K562 (cell line): ENCODE results near the gene PLEKHG4B. TPM values are rescaled to one million over a fixed set of nuclear protein-coding genes. Genes with fewer than 3 reads are reported as not detected.
A peak's percentile ranks its signal among the peaks of the same experiment; 100 is the strongest.

ENCODE experiments used
- ATAC-seq: fragments of 200-7000 bp; cut with Tn5 transposase; 3 replicates; pipeline ENCODE4 v1.9.1; 2020; ENCODE audit warnings: moderate library complexity
- BruUV-seq: library from RNA; stranded (reverse); fragments of 400-500 nt; replicated peaks from 2 replicates; lab custom pipeline; 2021; lab: Mats Ljungman, UMichigan
- CTCF ChIA-PET: fragments of 300-600 bp; formaldehyde crosslinking; extraction: SDS; loops from one replicate; lab custom pipeline; 2021; ENCODE audit warnings: low intra/inter-chr PET ratio; lab: Yijun Ruan, JAX
- POLR2A ChIA-PET: fragments of 300-600, 350-650 bp; sonication (Branson Sonifier 250); formaldehyde crosslinking; extraction: SDS; loops from one replicate; lab custom pipeline; 2021; ENCODE audit warnings: antibody characterized with exemption, inconsistent platforms; lab: Yijun Ruan, JAX
- DNase-seq, 4 experiments: peaks; one replicate each; pipeline versions ENCODE4 v3.0.0 to v3.0.0-alpha.2; 2011 to 2018; ENCODE audit warnings: low spot score in 3 of 4, mixed read lengths in 3 of 4; ENCODE audit errors: extremely low read depth in 1 of 4
- FAIRE-seq: peaks from 2 replicates; lab custom pipeline; 2011; peaks lifted over from hg19 to GRCh38; lab: Jason Lieb, UNC
- H2AFZ ChIP-seq: 2 replicates; pipeline ENCODE4 v1.6.0; 2011; ENCODE audit warnings: low read depth, low read length, control low read depth, inconsistent platforms
- H3K27ac ChIP-seq: fragments of 200-600 bp; 3 replicates; pipeline ENCODE4 v1.8.0; 2011; ENCODE audit warnings: low read depth, mild to moderate bottlenecking, control low read depth, inconsistent platforms, low read length, moderate library complexity, mixed read lengths; ENCODE audit errors: extremely low read depth
- H3K27me3 ChIP-seq, 2 experiments: fragments of 300-600 bp in 1 of 2; 2 replicates in 1 of 2; 3 replicates in 1 of 2; pipeline versions ENCODE4 v1.6.0 to v1.8.0; 2011; ENCODE audit warnings: inconsistent platforms in 2 of 2, low read length in 2 of 2, mild to moderate bottlenecking in 1 of 2, mixed read lengths in 1 of 2, moderate library complexity in 1 of 2; ENCODE audit not compliant: control insufficient read depth in 2 of 2, insufficient read depth in 2 of 2
- H3K36me3 ChIP-seq: fragments of 300-600 bp; 3 replicates; pipeline ENCODE4 v1.8.0; 2011; ENCODE audit warnings: mild to moderate bottlenecking, low read length, inconsistent platforms; ENCODE audit not compliant: control insufficient read depth, insufficient read depth
- H3K4me1 ChIP-seq, 2 experiments: fragments of 200-600 bp in 1 of 2; replicated peaks in 1 of 2; 2 replicates in 1 of 2; 3 replicates in 1 of 2; pipeline versions ENCODE4 v1.5.1 to v1.8.0; 2011; ENCODE audit warnings: inconsistent platforms in 2 of 2, low read length in 2 of 2, mild to moderate bottlenecking in 1 of 2, mixed read lengths in 1 of 2, moderate library complexity in 1 of 2; ENCODE audit not compliant: control insufficient read depth in 2 of 2, insufficient read depth in 2 of 2
- H3K4me2 ChIP-seq: 2 replicates; pipeline ENCODE4 v1.6.1; 2011; ENCODE audit warnings: low read length, control low read depth, inconsistent platforms, mixed read lengths; ENCODE audit not compliant: insufficient read depth
- H3K4me3 ChIP-seq: fragments of 200-600 bp; sonication (generic), shearing (Covaris generic); 2 replicates; pipeline ENCODE4 v1.5.1; 2016; ENCODE audit warnings: control low read depth, inconsistent platforms
- H3K79me2 ChIP-seq: fragments of 200-600 bp; 3 replicates; pipeline ENCODE4 v1.8.0; 2011; ENCODE audit warnings: low read length, inconsistent platforms; ENCODE audit not compliant: control insufficient read depth, insufficient read depth
- H3K9ac ChIP-seq, 2 experiments: 2 replicates each; pipeline versions ENCODE4 v1.6.0 to v1.6.1; 2011; ENCODE audit warnings: low read depth in 2 of 2, low read length in 2 of 2, control low read depth in 1 of 2, inconsistent platforms in 1 of 2, mild to moderate bottlenecking in 1 of 2, mixed read lengths in 1 of 2; ENCODE audit not compliant: insufficient read depth in 1 of 2
- H3K9me1 ChIP-seq: one replicate; pipeline ENCODE4 v1.6.0; 2011; ENCODE audit warnings: inconsistent platforms, mild to moderate bottlenecking, low read length, moderate library complexity; ENCODE audit not compliant: control insufficient read depth, insufficient read depth
- H3K9me3 ChIP-seq: replicated peaks from 2 replicates; pipeline ENCODE4 v1.5.1; 2011; ENCODE audit warnings: low read depth, low read length, inconsistent platforms; ENCODE audit not compliant: control insufficient read depth, insufficient read depth
- H4K20me1 ChIP-seq: replicated peaks from 2 replicates; pipeline ENCODE4 v1.6.1; 2011; ENCODE audit warnings: low read length, inconsistent platforms, mixed read lengths; ENCODE audit not compliant: control insufficient read depth, insufficient read depth
- EGR1 ChIP-seq: fragments of 450-650 bp; conservative IDR thresholded peaks from 2 replicates; pipeline ENCODE4 v1.6.1; 2017; ENCODE audit warnings: mild to moderate bottlenecking
- GABPA ChIP-seq: fragments of 200-800 bp; sonication (Bioruptor generic); conservative IDR thresholded peaks from 2 replicates; pipeline ENCODE4 v1.6.1; 2016; ENCODE audit warnings: low read depth, missing genetic modification characterization, missing compliant biosample characterization
- GATA2 ChIP-seq: sonication (generic); formaldehyde crosslinking; IDR thresholded peaks from 2 replicates; pipeline ENCODE4 v1.4.0; 2020; ENCODE audit warnings: mild to moderate bottlenecking, missing genetic modification reagents
- L3MBTL2 ChIP-seq: fragments of 450-650 bp; IDR thresholded peaks from 2 replicates; pipeline ENCODE4 v1.6.1; 2016; ENCODE audit warnings: mild to moderate bottlenecking, moderate library complexity
- SOX6 ChIP-seq: fragments of 450-650 bp; IDR thresholded peaks from 2 replicates; pipeline ENCODE4 v1.6.1; 2014; ENCODE audit warnings: mild to moderate bottlenecking
- TCF7L2 ChIP-seq: fragments of 150-350 bp; IDR thresholded peaks from 2 replicates; pipeline ENCODE4 v1.6.1; 2016; ENCODE audit warnings: low read depth, mild to moderate bottlenecking, low read length, moderate library complexity
- ZNF143 ChIP-seq: sonication (generic); formaldehyde crosslinking; IDR thresholded peaks from 2 replicates; pipeline ENCODE4 v1.9.0; 2022; ENCODE audit warnings: mild to moderate bottlenecking, missing genetic modification reagents
- WGBS: fragments of 100-300 bp; shearing (Covaris generic); methylation state at CpG from one replicate; pipeline ENCODE4 v1.1.6; 2016; ENCODE audit warnings: low coverage, mixed read lengths; ENCODE audit not compliant: insufficient coverage; ENCODE audit errors: missing lambda C conversion rate; 5-methylcytosine and 5-hydroxymethylcytosine counted together
- in situ Hi-C: fragments of 300-500 bp; cut with MboI; formaldehyde crosslinking; loops from 4 replicates; pipeline ENCODE4 v1.15.0; 2018; ENCODE audit warnings: inconsistent platforms, mixed read lengths
- intact Hi-C: fragments of 100-400 bp; cut with micrococcal nuclease; formaldehyde crosslinking; loops from 2 replicates; pipeline ENCODE4 v1.14.2; 2022
- polyA plus RNA-seq, 8 experiments: library from polyadenylated mRNA; depleted of rRNA in 4 of 8; stranded (reverse) in 5 of 8; unstranded in 3 of 8; fragments of >200 nt; fragmentation: Nextera tagmentation in 2 of 8; fragmentation: Illumina TruSeq in 1 of 8; extraction: Ambion mirVana in 2 of 8; extraction: Trizol in 1 of 8; gene quantifications; 2 replicates each; pipeline versions ENCODE4 v1.2.1 to v1.2.3, GENCODE V29; 2011 to 2014; ENCODE audit warnings: inconsistent platforms in 1 of 8, missing spikeins in 1 of 8
- total RNA-seq, 7 experiments: library from RNA; depleted of rRNA in 6 of 7; stranded (reverse); fragments of >200 nt in 6 of 7; fragmentation: Illumina TruSeq in 2 of 7; extraction: Trizol in 2 of 7; gene quantifications; 2 replicates each; pipeline versions ENCODE4 v1.2.1 to v1.2.3, GENCODE V29; 2011 to 2021; ENCODE audit warnings: low replicate concordance in 1 of 7
- TF ChIP-seq, protein P1 (sequence below): fragments of 250-450 bp; sonication (Bioruptor Pico); IDR thresholded peaks from 2 replicates; pipeline ENCODE4 v1.8.0; 2022; ENCODE audit warnings: moderate library complexity, mild to moderate bottlenecking, inconsistent platforms
- TF ChIP-seq, protein P2 (sequence below): sonication (generic); formaldehyde crosslinking; IDR thresholded peaks from 2 replicates; pipeline ENCODE4 v1.9.0; 2022; ENCODE audit warnings: mild to moderate bottlenecking, missing genetic modification reagents

The PLEKHG4B gene
- total and polyA plus RNA-seq, 9 of the 15 experiments (the other 6 are each of a cell fraction or from before 2014, with no cell fraction given) = 0.02 TPM; not detected in 8

DNA sequence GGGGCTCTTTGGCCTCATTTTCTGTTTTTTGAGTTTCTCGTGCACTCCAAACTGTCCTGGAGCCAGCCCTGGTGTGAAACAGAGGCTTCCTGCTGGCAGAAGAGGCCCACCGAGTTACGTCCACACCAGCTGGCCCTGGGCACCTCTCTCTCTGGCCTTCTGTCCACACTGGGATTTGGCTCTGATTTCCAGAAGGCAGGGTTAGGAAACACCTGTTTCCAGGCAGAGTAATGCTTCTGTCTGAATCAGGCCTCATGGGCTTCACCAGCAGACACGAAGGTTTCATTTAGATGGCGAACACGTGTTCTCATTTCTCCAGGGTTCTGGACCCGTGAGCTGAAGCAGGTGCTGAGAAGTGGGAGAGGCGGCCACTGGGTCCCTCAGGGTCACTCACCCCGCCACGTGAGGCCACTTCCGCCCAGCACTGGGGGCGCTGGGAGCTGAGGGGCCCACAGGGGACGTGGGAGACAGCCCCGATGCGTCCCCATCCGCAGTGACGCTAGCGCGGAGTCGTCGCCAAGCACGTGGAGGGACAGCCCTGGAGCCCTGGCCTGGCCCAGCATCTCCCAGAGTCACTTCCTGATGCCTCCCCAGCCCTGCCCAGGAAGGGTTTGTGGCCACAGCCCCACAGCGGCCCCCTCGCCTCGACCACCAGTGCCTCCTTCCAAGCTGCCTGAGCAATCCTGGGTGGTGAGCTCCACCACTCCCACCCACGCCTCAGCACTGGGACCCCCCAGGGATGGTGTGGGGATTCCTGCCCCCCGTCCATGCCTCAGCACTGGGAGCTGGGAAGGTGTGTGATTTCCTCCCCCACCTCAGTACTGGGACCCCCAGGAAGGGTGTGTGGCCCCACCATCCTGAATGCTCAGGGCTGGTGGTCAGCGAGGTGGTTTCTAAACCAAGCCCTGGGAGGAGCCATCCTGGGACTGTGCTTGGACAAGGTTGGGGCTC, 94.4 kb downstream of the PLEKHG4B start:
- BruUV-seq = no TSS peak
- CTCF ChIA-PET = no interaction called here

DNA sequence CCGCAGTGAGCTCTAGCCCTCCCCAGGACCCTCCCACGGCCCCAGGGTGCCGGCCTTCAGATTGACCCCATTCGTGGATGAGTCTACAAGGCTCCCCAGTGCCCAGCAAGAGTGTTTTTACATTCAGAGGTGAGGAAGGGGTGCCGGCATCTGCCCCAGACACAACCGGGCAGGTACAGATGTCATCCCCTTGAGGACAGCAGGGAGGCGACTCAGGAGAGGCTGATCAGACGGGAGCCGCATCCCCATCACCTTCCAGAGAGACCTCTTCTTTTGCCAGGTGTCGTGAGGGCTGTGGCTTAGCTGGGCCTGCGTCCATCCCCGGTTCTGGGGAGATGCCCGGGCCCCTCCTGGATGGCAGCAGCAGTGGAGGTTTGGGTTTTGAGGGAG, 95.1 kb downstream of the PLEKHG4B start:
- no peaks in the 10 kb centered on the region for H3K9me1 ChIP-seq
- ATAC-seq (no peak), FAIRE-seq (no peak), DNase-seq (no peak)
- no peak overlapping the region for H3K4me2 ChIP-seq
- intact Hi-C loops = loop anchor here (5.0 kb wide), 1 partner anchor 250 kb away; no protein-coding TSS in a partner anchor
- peaks cover 30% of the 10 kb centered on the region for H4K20me1 ChIP-seq
- ChIA-PET POLR2A (no interaction called here), CTCF (no interaction called here)
- H3K9me3 ChIP-seq = no peaks in the 10 kb centered on the region
- H3K4me1 ChIP-seq = peaks cover 0 to 55% of the 10 kb centered on the region in 2 experiments; a peak in 2 of 5 replicates
- no peaks in the 10 kb centered on the region for H3K36me3 ChIP-seq
- H3K27me3 ChIP-seq = peaks cover 48 to 88% of the 10 kb centered on the region in 2 experiments
- H3K27ac ChIP-seq = no peak overlapping the region
- no peak overlapping the region for H3K4me3 ChIP-seq
- no peak overlapping the region for H3K9ac ChIP-seq
- no peak overlapping the region for H2AFZ ChIP-seq
- TF ChIP-seq, protein P1, sequence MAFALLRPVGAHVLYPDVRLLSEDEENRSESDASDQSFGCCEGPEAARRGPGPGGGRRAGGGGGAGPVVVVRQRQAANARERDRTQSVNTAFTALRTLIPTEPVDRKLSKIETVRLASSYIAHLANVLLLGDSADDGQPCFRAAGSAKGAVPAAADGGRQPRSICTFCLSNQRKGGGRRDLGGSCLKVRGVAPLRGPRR (CRISPR knock-in tag) = no peak
- TF ChIP-seq GATA2 = no peak
- no peak for TF ChIP-seq TCF7L2
- TF ChIP-seq GABPA = no peak
- no peak for TF ChIP-seq ZNF143 (CRISPR knock-in tag)
- H3K79me2 ChIP-seq = no peaks in the 10 kb centered on the region
- WGBS = 6% methylated on average over 13 of the region's 13 CpGs
- in situ Hi-C loops = no loop called here
- no TSS peak for BruUV-seq

More for the DNA sequence above, 94.4 kb downstream of the PLEKHG4B start:
- Histone ChIP-seq H4K20me1 (peaks cover 36% of the 10 kb centered on the region), H3K9ac (peak overlapping the region in 1 of 2 experiments; percentile 19; a peak in 1 of 4 replicates), H3K9me1 (no peaks in the 10 kb centered on the region), H3K27me3 (peaks cover 48 to 88% of the 10 kb centered on the region in 2 experiments), H3K4me2 (no peak overlapping the region)
- ATAC-seq = no peak
- intact Hi-C loops = loop anchor here (5.0 kb wide), 1 partner anchor 251 kb away; no protein-coding TSS in a partner anchor
- no peak for DNase-seq
- no peak for FAIRE-seq
- TF ChIP-seq SOX6 (no peak), L3MBTL2 (0 out of 2 replicates have a peak, but pooled peaks have one; percentile 40), EGR1 (0 out of 2 replicates have a peak, but pooled peaks have one; percentile 12)
- TF ChIP-seq, protein P2, sequence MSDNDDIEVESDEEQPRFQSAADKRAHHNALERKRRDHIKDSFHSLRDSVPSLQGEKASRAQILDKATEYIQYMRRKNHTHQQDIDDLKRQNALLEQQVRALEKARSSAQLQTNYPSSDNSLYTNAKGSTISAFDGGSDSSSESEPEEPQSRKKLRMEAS (CRISPR knock-in tag) = peak; percentile 37
- TF ChIP-seq, all 486 proteins: peak for 3
- Histone ChIP-seq H3K27ac (no peak overlapping the region), H3K79me2 (no peaks in the 10 kb centered on the region), H2AFZ (no peak overlapping the region), H3K4me1 (peaks cover 0 to 54% of the 10 kb centered on the region in 2 experiments; a peak in 2 of 5 replicates), H3K9me3 (no peaks in the 10 kb centered on the region), H3K4me3 (no peak overlapping the region), H3K36me3 (no peaks in the 10 kb centered on the region)
- POLR2A ChIA-PET = interaction anchor here (1.3 kb wide), 1 partner anchor 12 kb away, joined by 3 read pairs; no protein-coding TSS in a partner anchor
- in situ Hi-C loops = no loop called here
- WGBS = 8% methylated on average over 28 of the region's 28 CpGs
